SIG-M5 (cell line): ENCODE measurements around the gene PARVA.

ENCODE experiments used
- DNase-seq: peaks from one replicate; lab custom pipeline; 2025; lab: John Stamatoyannopoulos, UW

Gene PARVA

DNA sequence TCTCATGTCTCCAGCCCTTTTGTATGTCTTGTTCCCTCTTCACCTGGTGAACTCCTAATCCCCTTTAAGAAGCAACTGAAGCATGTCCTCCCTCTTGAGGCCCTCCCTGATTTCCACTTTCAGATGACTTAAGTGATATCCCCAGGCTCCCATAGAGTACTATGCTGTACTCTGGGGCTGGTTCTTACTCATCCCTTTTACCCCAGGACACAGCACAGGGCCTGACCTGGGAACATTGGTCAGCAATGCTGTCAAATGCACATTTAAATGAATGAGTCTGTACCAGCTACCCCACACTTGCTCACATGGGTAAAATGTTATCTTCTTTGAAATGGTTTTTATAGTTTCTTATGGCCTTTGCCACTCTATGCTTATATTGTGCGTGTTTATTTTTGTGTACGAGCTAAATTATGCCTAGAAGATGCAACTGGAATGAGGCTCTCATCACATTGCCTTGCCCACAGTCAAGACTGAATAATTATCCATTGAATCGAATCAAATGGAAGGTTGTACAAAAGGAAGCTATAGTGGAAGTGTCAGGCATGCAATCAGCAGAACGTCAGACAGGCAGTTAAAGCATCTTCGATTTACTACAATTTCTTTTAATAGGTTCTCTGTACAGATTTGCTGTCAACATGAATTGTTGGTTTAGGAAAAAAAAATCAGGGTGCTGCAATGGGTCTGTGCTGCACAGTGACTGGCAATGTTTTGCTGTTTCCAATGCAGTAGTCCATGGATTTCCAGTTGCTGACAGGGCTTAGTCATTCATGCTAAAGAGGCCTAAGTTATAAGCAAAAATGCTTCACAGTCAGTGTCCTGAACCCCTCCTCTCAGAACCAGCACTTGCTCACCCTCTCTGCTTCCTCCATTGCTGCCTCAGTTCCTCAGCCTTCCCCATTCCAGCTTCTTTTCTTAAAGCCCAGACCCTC lies 79.5 kb downstream of the PARVA start:
- no peak for DNase-seq

- DNase-seq = no peak
Measured at GRCh38 chr11:12458042-12458441, 80.7 kb downstream of the PARVA start.

DNA sequence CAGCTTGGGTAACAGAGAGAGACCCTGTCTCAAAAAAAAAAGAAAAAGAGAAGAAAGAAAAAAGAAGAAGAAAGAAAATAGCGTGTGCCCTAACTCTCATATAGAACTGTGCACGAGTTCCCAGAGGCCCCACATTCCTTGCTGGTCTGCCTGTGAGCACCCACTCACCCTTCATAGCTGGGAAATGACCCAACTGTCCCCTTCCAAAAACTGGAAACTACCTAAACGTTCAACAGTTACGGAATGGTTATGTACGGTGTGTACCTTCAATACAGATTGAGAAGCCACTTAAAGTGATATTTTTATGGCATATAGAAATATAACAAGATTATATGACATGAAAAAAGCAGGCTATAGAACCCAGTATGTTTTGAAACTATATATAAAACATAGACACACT lies 82.0 kb downstream of the PARVA start:
- no peak for DNase-seq

- no peak for DNase-seq
Measured at GRCh38 chr11:12459865-12460444, 82.6 kb downstream of the PARVA start.

DNA sequence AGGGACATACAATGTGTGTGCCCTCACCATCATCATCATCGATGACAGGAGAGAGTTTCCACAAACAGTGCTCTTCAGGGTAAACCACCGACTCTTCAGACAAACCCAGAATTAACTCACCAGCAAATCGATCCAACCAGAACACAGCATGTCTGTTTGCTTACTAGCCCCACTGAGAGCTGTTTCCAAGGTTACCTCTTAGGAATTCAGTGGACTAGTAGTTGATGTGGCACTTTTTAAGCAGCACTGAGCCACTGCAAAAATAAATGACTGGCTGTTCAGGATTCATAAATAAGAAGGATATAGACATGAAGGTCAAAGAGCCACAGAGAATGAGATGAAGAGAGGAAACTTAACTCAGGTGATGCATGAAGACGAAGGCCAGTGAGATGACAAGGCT lies 83.1 kb downstream of the PARVA start:
- DNase-seq = no peak

- DNase-seq = no peak
Measured at GRCh38 chr11:12461516-12461915, 84.1 kb downstream of the PARVA start.

- DNase-seq = no peak
Measured at GRCh38 chr11:12464303-12464702, 86.9 kb downstream of the PARVA start.

- no peak for DNase-seq
Measured at GRCh38 chr11:12465332-12465731, 88.0 kb downstream of the PARVA start.

DNA sequence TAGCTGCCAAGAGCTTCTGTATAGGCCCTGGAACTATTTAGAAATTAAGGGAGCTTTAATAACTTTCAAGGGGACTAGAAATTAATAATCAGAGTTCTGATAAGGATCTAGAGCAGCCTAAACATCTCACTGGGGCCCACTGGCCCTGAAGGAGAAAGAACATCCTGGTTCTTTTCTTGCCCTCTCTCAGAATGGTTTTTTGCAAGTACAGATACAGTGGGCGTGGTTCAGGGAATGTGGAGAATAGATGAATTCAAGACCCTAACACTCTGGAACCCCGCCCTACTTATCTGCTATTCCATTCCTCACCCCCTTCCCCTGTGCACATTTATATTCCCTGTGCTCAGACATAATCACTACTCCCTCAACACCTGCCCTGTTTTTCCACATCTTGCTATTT lies 90.2 kb downstream of the PARVA start:
- DNase-seq = no peak

DNA sequence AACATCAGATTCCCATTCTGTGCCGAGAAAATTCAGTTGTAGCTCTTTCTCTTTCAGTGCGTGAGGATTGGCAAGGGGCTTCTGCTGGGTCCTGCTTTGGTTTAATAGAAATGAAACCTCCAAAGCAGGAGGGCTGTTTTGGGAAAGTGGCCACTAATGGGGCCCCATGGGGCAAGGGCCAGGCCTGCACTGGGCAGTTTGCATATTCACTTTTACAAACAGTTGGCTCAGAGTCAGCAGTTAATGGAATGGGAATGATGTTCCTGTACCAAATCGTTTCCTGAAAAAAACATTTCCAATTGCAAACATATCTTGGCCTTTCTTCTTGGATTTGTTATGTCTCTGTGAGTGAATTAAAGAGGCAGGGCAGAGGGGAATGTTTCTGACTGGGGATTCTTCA lies 92.1 kb downstream of the PARVA start:
- DNase-seq = no peak

GRCh38 chr11:12470236-12470635 lies 92.9 kb downstream of the PARVA start:
- DNase-seq = no peak

DNA sequence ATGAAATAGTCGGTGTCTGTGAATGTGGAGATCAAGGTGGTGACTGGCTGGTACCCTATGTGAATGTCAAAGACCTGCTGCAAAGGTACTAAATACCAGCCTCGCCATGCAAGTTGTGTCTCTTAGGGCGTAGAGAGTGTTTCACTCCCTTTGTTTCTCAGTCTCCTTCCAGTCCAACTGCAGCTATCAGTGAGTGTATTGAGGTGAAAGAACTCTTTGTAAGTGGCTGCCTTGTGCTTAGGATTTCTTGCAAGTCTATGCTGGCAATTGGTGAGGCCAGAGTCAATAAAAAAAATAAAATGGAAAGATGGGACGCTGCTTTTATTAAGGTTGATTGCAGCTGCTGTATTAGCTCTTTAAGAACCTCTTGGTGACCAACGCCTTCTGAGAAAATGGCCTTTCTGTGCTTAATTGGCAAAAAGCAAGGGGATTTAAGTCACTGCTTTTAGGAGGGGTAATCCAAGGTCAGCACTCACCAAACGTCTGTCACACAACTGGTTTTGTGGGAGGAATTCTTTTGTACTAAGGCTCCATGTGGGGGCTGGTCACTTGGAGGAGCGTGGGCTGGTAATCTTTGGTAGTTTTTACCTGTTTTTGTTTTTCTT lies 95.1 kb downstream of the PARVA start:
- no peak for DNase-seq

- no peak for DNase-seq
Measured at GRCh38 chr11:12473381-12473780, 96.0 kb downstream of the PARVA start.

- no peak for DNase-seq
Measured at GRCh38 chr11:12474871-12475270, 97.5 kb downstream of the PARVA start.

- no peak for DNase-seq
Measured at GRCh38 chr11:12478743-12479142, 101.4 kb downstream of the PARVA start.

- no peak for DNase-seq
Measured at GRCh38 chr11:12480401-12480800, 103.0 kb downstream of the PARVA start.

- no peak for DNase-seq
Measured at GRCh38 chr11:12482839-12483238, 105.5 kb downstream of the PARVA start.

DNA sequence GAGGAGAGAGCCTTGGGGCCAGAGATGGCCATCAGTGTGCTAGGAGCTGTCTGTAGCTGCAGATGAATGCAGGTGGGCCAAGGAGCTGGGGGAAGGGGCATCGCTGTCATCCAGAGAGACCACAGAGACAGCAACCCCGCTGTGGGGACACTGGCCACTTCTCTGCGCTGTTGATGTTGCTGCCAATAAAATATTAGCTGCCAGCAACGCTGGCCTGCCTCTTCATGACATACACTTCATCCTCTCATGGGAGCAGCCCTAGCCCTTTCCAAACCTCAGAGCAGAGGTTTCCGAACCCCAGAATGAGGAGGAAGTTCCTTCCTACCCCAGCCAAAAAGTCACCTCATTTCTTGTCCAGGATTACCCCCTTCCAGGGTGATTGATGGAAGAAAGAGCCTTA lies 106.2 kb downstream of the PARVA start:
- no peak for DNase-seq

DNA sequence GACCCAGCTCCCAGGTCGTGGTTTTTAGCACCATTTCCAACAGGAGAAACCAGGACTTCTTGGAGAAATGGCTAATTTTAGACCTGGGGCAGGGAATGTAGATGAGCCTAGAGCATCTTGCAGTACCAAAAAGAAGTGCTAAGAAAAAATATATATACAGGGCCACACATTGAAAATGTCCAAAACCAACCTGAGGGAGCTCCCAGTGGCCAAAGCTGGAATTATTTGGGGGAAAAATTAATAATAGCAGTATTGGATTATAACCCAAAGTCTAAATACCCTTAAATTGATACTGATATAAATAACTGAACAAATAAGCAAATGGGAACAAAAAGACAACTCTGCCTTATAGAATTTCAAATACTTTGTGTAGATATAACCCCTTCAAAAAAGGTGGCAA lies 108.0 kb downstream of the PARVA start:
- no peak for DNase-seq

- no peak for DNase-seq
Measured at GRCh38 chr11:12489246-12489772, 111.9 kb downstream of the PARVA start.

DNA sequence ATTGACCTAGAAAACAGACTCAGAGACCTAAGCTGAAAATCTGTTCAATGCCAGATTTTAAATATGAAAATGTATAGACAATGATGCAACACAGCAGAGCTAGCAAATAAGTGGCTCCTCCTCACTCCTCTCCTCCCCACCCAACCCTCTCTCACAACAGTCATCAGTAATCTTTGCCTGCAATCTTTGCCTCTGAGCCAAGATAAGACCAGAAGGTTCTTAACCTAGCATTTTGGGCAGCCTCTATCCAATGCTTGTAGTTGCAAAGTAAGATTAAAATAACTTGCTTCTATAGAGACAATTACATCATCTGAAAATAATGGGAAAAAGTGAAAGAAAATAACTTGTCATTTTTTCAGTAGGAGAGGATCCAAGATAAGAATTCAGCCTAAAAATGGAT lies 117.3 kb downstream of the PARVA start:
- no peak for DNase-seq

GRCh38 chr11:12496181-12497025 lies 119.0 kb downstream of the PARVA start:
- no peak for DNase-seq
